Ovary (tissue), 10 donors: ENCODE data around the gene CRBN. TPM values are rescaled to one million over a fixed set of nuclear protein-coding genes. Genes with fewer than 3 reads are reported as not detected.

ENCODE experiments used
- DNase-seq, 5 donors: peaks; one replicate each; pipeline ENCODE4 v3.0.0-alpha.2; 2019 to 2020
- H3K27ac ChIP-seq, 2 donors: fragments of 200-600 bp; one replicate each; pipeline versions ENCODE4 v1.5.1 to v1.8.0; 2019 to 2022
- H3K27me3 ChIP-seq: fragments of 200-600 bp; one replicate; pipeline ENCODE4 v1.8.0; 2022
- H3K36me3 ChIP-seq: fragments of 200-600 bp; sonication (generic); one replicate; pipeline ENCODE4 v1.5.1; 2019
- H3K4me1 ChIP-seq: one replicate; pipeline ENCODE4 v1.8.1; 2013; ENCODE audit warnings: mild to moderate bottlenecking, moderate library complexity; ENCODE audit not compliant: insufficient read depth
- H3K4me3 ChIP-seq: fragments of 200-600 bp; sonication (generic); one replicate; pipeline ENCODE4 v1.5.1; 2017
- H3K9me3 ChIP-seq, 2 donors: fragments of 200-600 bp in 1 of 2; sonication (generic) in 1 of 2; one replicate each; pipeline versions ENCODE4 v1.5.1 to v1.8.1; 2013 to 2019; ENCODE audit warnings: mild to moderate bottlenecking in 1 of 2, moderate library complexity in 1 of 2
- CTCF ChIP-seq, 3 donors: fragments of 450-650 bp in 2 of 3; fragments of 200-600 bp in 1 of 3; IDR thresholded peaks; one replicate each; pipeline versions ENCODE4 v1.5.1 to v1.8.0; 2016 to 2022; ENCODE audit warnings: antibody characterized with exemption in 3 of 3, mild to moderate bottlenecking in 1 of 3
- EP300 ChIP-seq: sonication (generic); formaldehyde crosslinking; IDR thresholded peaks from one replicate; pipeline ENCODE4 v1.6.1; 2017; ENCODE audit warnings: antibody characterized with exemption
- POLR2A ChIP-seq: fragments of 450-650 bp; IDR thresholded peaks from one replicate; pipeline ENCODE4 v1.6.1; 2017; ENCODE audit warnings: antibody characterized with exemption, mild to moderate bottlenecking, moderate library complexity
- WGBS, 3 donors: extraction: QIAGEN DNeasy Blood & Tissue Kit in 1 of 3; methylation state at CpG; one replicate each; pipeline versions ENCODE4 v1.1.5 to v1.1.7; 2013 to 2017; 5-methylcytosine and 5-hydroxymethylcytosine counted together
- intact Hi-C, 4 donors: fragments of 100-400 bp; cut with DNase I; formaldehyde crosslinking; loops; one replicate each; pipeline versions ENCODE4 v1.11.0 to v1.15.1; 2022 to 2023
- long read RNA-seq, 3 donors: library from polyadenylated mRNA in 2 of 3; unstranded in 2 of 3; transcript quantifications; one replicate each; pipeline ENCODE4 v2.0.0 and lab custom pipeline, GENCODE V29; 2021 to 2026
- polyA plus RNA-seq, 2 donors: library from polyadenylated mRNA; stranded (reverse); fragments of 200-250 nt in 1 of 2; fragments of 350-450 nt in 1 of 2; fragmentation: Illumina TruSeq in 1 of 2; extraction: RNeasy Lipid Tissue Mini Kit (QIAGEN cat#74804) in 1 of 2; gene quantifications; one replicate each; pipeline ENCODE4 v1.2.3, GENCODE V29; 2013 to 2014
- total RNA-seq, 7 donors: library from RNA; depleted of rRNA in 2 of 7; stranded (reverse); fragments of >200 nt in 2 of 7; fragmentation: NEBNext Ultra II Directional in 3 of 7; extraction: Animal tissue kit (Norgen Biotek cat#: 25700) in 3 of 7; gene quantifications; one replicate each; pipeline versions ENCODE4 v1.1.0 to v1.2.4, GENCODE V29; 2016 to 2023
- donor health status: DM: no; HTN: no; CAD: no; lungs with moderate emphysema.
- donor health status: DM: no; HTN: no; CAD: no.
- donor health status: Bipolar disorder and iron deficiency.
- donor health status: DM: yes; HTN: yes; CAD: no.
- donor health status: DM: no; HTN: no; CAD: no.
- donor health status: DM: yes; HTN: yes; CAD: no.

The CRBN gene
- total RNA-seq (100 to 1,000 TPM in 1 of 7 donors, 10 to 100 TPM in 6; 45.1 to 102 (median 56.2) TPM), polyA plus RNA-seq (10 to 100 TPM; 39.1 to 41.2 TPM)
- long read RNA-seq, donor 1, full-length matches to known transcripts: 164 of 214 reads
- long read RNA-seq, donor 1, partial matches to known transcripts: 16 of 214 reads
- long read RNA-seq, donor 1, other reads (novel, unspliced or antisense): 34 of 214 reads
- long read RNA-seq, donor 2, transcript CRBN-201 (11 exons, 2,206 nt): major isoform, 24 of 41 reads
- long read RNA-seq, donor 2, partial matches to known transcripts: 0 of 41 reads
- long read RNA-seq, donor 2, other reads (novel, unspliced or antisense): 8 of 41 reads
- long read RNA-seq, donor 3, transcript CRBN-201 (11 exons, 2,206 nt): major isoform, 51 of 71 reads
- long read RNA-seq, donor 3, partial matches to known transcripts: 2 of 71 reads
- long read RNA-seq, donor 3, other reads (novel, unspliced or antisense): 15 of 71 reads

GRCh38 chr3:3179407-3180094, at the start of gene CRBN:
Gene CRBN, minus strand, starts transcription at chr3:3179691. Its CDS starts 4 bp downstream, at chr3:3179687.
- H3K27ac ChIP-seq: peak within 1 kb of the TSS in 1 of 2 donors; percentile 54
- DNase-seq: peak; percentile 78 to 89 (median 83)
- TF ChIP-seq EP300: no peak
- TF ChIP-seq CTCF (IDR thresholded peaks at IDR 0.05): peak; percentile 92 to 99 (median 95)
- H3K4me1 ChIP-seq: peaks cover 4% of the 10 kb centered on the region
- 1% methylated on average over 36 to 56 of the region's 56 CpGs for WGBS, 3 donors
- H3K4me3 ChIP-seq: peak within 1 kb of the TSS; percentile 98
- H3K27me3 ChIP-seq: no peaks in the 10 kb centered on the region
- H3K36me3 ChIP-seq: no peaks in the 10 kb centered on the region
- H3K9me3 ChIP-seq: no peaks in the 10 kb centered on the region
- intact Hi-C loops: no loop called here

GRCh38 chr3:3227640-3228039, 48.1 kb upstream of the CRBN start:
- H3K27ac ChIP-seq: no peak overlapping the region
- H3K36me3 ChIP-seq: no peaks in the 10 kb centered on the region
- H3K4me1 ChIP-seq: no peaks in the 10 kb centered on the region
- H3K27me3 ChIP-seq: no peaks in the 10 kb centered on the region
- no peaks in the 10 kb centered on the region for H3K9me3 ChIP-seq
- no peak overlapping the region for H3K4me3 ChIP-seq
- intact Hi-C loops: no loop called here
- TF ChIP-seq POLR2A: no peak
- WGBS, 3 donors: 0 to 11% (median 2%) methylated on average over 1 of the region's 1 CpG
- DNase-seq: no peak

GRCh38 chr3:3221528-3221927, 42.0 kb upstream of the CRBN start:
- Histone ChIP-seq H3K4me3 (no peak overlapping the region), H3K27me3 (no peaks in the 10 kb centered on the region), H3K4me1 (no peaks in the 10 kb centered on the region), H3K9me3 (no peaks in the 10 kb centered on the region), H3K27ac (no peak overlapping the region), H3K36me3 (no peaks in the 10 kb centered on the region)
- no peak for DNase-seq
- intact Hi-C loops: no loop called here
- WGBS, 3 donors: 41 to 68% (median 63%) methylated on average over 2 of the region's 2 CpGs
- no peak for TF ChIP-seq POLR2A
- no peak for TF ChIP-seq CTCF (IDR thresholded peaks at IDR 0.05)
- TF ChIP-seq EP300: no peak

- Histone ChIP-seq H3K36me3 (no peaks in the 10 kb centered on the region), H3K9me3 (no peaks in the 10 kb centered on the region), H3K27me3 (no peaks in the 10 kb centered on the region), H3K4me1 (no peaks in the 10 kb centered on the region), H3K27ac (no peak overlapping the region), H3K4me3 (no peak overlapping the region)
- intact Hi-C loops: no loop called here
- 59 to 69% (median 65%) methylated on average over 4 of the region's 4 CpGs for WGBS, 3 donors
- no peak for DNase-seq
- TF ChIP-seq CTCF (IDR thresholded peaks at IDR 0.05): no peak
- TF ChIP-seq POLR2A: no peak
- no peak for TF ChIP-seq EP300
Observed at GRCh38 chr3:3216401-3216800, 36.9 kb upstream of the CRBN start.
